ENCODE measurements around the gene FBXW7.

Gene FBXW7

DNA sequence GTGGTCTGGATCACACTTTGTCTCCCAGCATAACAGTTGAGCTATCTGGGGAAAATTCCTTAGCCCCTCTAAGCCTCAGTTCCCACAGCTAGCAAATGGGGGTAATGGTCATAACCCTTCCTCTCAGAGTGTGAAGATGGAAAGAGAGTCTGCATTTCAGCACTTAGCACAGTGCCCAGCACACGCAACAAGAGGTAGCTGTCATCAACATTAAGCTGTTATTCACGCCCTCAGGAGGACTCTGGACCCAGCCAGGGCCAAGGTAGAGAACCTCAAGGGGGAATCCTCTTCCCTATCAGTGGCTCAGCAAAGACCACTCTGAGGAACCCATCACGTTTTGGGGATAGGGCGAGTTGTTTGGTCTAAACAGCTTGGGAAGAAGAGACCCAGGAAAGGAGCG, 258.6 kb downstream of the FBXW7 start:
- no peak for DNase-seq

DNA sequence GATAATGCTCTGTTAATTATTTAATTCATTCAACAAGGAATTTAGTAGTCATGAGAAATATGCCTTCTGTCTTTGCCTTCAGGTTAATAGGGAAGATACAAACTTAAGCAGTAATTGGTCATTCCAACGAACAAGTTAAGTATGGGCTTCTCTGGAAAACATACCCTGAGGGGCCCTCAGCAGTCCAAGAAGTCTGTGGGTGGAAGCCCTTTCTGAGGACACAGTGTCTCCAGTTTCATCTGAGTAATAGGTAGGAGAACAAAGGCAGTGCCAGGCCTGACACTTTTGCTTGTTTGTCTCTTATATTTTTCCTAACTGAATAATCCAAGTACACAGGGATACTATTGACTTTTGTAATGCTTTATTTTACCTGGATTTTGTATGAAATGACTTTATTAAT, 262.5 kb downstream of the FBXW7 start:
- DNase-seq = no peak
